SK-N-SH treated with all-trans-retinoic acid at 6 μM for 48 hours (cell line): ENCODE measurements around the gene NME7.

Experiments
- ARNTL ChIP-seq: fragments of 450-650 bp; formaldehyde crosslinking; IDR thresholded peaks from 2 replicates; pipeline ENCODE4 v1.5.0; 2020; ENCODE audit warnings: low read depth, mild to moderate bottlenecking, moderate library complexity, borderline replicate concordance
- ESRRG ChIP-seq: fragments of 250-450 bp; sonication (Bioruptor Pico); IDR thresholded peaks from 2 replicates; pipeline ENCODE4 v1.6.1; 2021; ENCODE audit warnings: mild to moderate bottlenecking
- GLIS3 ChIP-seq: fragments of 250-450 bp; sonication (Bioruptor Pico); IDR thresholded peaks from 2 replicates; pipeline ENCODE4 v1.5.0; 2020; ENCODE audit warnings: mild to moderate bottlenecking, moderate library complexity
- RARB ChIP-seq: fragments of 250-450 bp; sonication (Bioruptor Pico); IDR thresholded peaks from 2 replicates; pipeline ENCODE4 v1.8.0; 2021; ENCODE audit warnings: mild to moderate bottlenecking, moderate library complexity
- TCF4 ChIP-seq: fragments of 250-450 bp; sonication (Bioruptor Pico); IDR thresholded peaks from 2 replicates; pipeline ENCODE4 v1.8.0; 2021; ENCODE audit warnings: mild to moderate bottlenecking, moderate library complexity, borderline replicate concordance
- TOX ChIP-seq: fragments of 250-450 bp; sonication (Bioruptor Pico); IDR thresholded peaks from 2 replicates; pipeline ENCODE4 v1.8.0; 2021; ENCODE audit warnings: mild to moderate bottlenecking, moderate library complexity, borderline replicate concordance
- ZFP30 ChIP-seq: fragments of 450-650 bp; formaldehyde crosslinking; IDR thresholded peaks from 2 replicates; pipeline ENCODE4 v1.5.0; 2022; ENCODE audit warnings: mild to moderate bottlenecking, moderate library complexity
- ZNF565 ChIP-seq: fragments of 450-650 bp; formaldehyde crosslinking; conservative IDR thresholded peaks from 2 replicates; pipeline ENCODE4 v1.5.0; 2020; ENCODE audit warnings: low read depth, mild to moderate bottlenecking, moderate library complexity
- ZNF8 ChIP-seq: fragments of 450-650 bp; formaldehyde crosslinking; IDR thresholded peaks from 2 replicates; pipeline ENCODE4 v1.5.0; 2020; ENCODE audit warnings: mild to moderate bottlenecking, moderate library complexity
- TF ChIP-seq, protein P1 (sequence below): fragments of 250-450 bp; sonication (Bioruptor Pico); IDR thresholded peaks from 2 replicates; pipeline ENCODE4 v1.5.0; 2020; ENCODE audit warnings: mild to moderate bottlenecking, moderate library complexity
- TF ChIP-seq, protein P2 (sequence below): fragments of 250-450 bp; sonication (Bioruptor Pico); IDR thresholded peaks from 2 replicates; pipeline ENCODE4 v1.5.1; 2020; ENCODE audit warnings: low read depth, mild to moderate bottlenecking, moderate library complexity
- TF ChIP-seq, protein P3 (sequence below): fragments of 250-450 bp; sonication (Bioruptor Pico); IDR thresholded peaks from 2 replicates; pipeline ENCODE4 v1.5.1; 2021; ENCODE audit warnings: mild to moderate bottlenecking, moderate library complexity
- TF ChIP-seq, protein P4 (sequence below): fragments of 250-450 bp; sonication (Bioruptor Pico); IDR thresholded peaks from 2 replicates; pipeline ENCODE4 v1.8.0; 2020; ENCODE audit warnings: mild to moderate bottlenecking, moderate library complexity, borderline replicate concordance
- TF ChIP-seq, protein P5 (sequence below): fragments of 250-450 bp; sonication (Bioruptor Pico); IDR thresholded peaks from 2 replicates; pipeline ENCODE4 v1.8.0; 2021; ENCODE audit warnings: low read depth, mild to moderate bottlenecking, moderate library complexity, borderline replicate concordance

DNA sequence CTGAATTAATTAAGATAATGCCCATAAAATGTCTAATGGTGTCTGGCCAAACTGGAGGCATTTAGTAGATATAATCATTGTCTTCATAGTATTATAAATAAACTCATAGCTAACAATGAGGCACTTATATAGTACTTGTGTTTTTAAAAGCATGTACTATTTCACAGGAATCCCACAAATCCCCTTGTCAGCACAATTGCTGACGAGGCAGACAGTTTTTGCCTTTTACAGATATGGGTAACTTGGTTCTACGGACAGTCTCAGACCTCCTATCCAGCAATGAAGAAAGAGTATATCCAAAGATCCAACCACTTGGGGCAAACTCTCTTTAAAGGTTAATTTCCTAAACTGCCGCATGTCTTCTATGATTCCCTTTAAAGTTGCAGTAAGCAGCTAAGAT is 187.4 kb downstream of the NME7 start:
- TF ChIP-seq ZNF565 (CRISPR knock-in tag) (no peak), GLIS3 (no peak), ZNF8 (CRISPR knock-in tag) (no peak), TCF4 (CRISPR knock-in tag) (no peak), RARB (CRISPR knock-in tag) (no peak), ZFP30 (CRISPR knock-in tag) (no peak), ESRRG (CRISPR knock-in tag) (no peak), ARNTL (CRISPR knock-in tag) (no peak), TOX (CRISPR knock-in tag) (no peak)
- TF ChIP-seq, protein P1, sequence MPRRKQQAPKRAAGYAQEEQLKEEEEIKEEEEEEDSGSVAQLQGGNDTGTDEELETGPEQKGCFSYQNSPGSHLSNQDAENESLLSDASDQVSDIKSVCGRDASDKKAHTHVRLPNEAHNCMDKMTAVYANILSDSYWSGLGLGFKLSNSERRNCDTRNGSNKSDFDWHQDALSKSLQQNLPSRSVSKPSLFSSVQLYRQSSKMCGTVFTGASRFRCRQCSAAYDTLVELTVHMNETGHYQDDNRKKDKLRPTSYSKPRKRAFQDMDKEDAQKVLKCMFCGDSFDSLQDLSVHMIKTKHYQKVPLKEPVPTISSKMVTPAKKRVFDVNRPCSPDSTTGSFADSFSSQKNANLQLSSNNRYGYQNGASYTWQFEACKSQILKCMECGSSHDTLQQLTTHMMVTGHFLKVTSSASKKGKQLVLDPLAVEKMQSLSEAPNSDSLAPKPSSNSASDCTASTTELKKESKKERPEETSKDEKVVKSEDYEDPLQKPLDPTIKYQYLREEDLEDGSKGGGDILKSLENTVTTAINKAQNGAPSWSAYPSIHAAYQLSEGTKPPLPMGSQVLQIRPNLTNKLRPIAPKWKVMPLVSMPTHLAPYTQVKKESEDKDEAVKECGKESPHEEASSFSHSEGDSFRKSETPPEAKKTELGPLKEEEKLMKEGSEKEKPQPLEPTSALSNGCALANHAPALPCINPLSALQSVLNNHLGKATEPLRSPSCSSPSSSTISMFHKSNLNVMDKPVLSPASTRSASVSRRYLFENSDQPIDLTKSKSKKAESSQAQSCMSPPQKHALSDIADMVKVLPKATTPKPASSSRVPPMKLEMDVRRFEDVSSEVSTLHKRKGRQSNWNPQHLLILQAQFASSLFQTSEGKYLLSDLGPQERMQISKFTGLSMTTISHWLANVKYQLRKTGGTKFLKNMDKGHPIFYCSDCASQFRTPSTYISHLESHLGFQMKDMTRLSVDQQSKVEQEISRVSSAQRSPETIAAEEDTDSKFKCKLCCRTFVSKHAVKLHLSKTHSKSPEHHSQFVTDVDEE, result no peak
- TF ChIP-seq, protein P2, sequence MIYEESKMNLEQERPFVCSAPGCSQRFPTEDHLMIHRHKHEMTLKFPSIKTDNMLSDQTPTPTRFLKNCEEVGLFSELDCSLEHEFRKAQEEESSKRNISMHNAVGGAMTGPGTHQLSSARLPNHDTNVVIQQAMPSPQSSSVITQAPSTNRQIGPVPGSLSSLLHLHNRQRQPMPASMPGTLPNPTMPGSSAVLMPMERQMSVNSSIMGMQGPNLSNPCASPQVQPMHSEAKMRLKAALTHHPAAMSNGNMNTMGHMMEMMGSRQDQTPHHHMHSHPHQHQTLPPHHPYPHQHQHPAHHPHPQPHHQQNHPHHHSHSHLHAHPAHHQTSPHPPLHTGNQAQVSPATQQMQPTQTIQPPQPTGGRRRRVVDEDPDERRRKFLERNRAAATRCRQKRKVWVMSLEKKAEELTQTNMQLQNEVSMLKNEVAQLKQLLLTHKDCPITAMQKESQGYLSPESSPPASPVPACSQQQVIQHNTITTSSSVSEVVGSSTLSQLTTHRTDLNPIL, result no peak
- TF ChIP-seq, protein P3, sequence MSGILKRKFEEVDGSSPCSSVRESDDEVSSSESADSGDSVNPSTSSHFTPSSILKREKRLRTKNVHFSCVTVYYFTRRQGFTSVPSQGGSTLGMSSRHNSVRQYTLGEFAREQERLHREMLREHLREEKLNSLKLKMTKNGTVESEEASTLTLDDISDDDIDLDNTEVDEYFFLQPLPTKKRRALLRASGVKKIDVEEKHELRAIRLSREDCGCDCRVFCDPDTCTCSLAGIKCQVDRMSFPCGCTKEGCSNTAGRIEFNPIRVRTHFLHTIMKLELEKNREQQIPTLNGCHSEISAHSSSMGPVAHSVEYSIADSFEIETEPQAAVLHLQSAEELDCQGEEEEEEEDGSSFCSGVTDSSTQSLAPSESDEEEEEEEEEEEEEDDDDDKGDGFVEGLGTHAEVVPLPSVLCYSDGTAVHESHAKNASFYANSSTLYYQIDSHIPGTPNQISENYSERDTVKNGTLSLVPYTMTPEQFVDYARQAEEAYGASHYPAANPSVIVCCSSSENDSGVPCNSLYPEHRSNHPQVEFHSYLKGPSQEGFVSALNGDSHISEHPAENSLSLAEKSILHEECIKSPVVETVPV (CRISPR knock-in tag), result no peak
- TF ChIP-seq, protein P4, sequence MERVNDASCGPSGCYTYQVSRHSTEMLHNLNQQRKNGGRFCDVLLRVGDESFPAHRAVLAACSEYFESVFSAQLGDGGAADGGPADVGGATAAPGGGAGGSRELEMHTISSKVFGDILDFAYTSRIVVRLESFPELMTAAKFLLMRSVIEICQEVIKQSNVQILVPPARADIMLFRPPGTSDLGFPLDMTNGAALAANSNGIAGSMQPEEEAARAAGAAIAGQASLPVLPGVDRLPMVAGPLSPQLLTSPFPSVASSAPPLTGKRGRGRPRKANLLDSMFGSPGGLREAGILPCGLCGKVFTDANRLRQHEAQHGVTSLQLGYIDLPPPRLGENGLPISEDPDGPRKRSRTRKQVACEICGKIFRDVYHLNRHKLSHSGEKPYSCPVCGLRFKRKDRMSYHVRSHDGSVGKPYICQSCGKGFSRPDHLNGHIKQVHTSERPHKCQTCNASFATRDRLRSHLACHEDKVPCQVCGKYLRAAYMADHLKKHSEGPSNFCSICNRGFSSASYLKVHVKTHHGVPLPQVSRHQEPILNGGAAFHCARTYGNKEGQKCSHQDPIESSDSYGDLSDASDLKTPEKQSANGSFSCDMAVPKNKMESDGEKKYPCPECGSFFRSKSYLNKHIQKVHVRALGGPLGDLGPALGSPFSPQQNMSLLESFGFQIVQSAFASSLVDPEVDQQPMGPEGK (CRISPR knock-in tag), result no peak
- TF ChIP-seq, protein P5, sequence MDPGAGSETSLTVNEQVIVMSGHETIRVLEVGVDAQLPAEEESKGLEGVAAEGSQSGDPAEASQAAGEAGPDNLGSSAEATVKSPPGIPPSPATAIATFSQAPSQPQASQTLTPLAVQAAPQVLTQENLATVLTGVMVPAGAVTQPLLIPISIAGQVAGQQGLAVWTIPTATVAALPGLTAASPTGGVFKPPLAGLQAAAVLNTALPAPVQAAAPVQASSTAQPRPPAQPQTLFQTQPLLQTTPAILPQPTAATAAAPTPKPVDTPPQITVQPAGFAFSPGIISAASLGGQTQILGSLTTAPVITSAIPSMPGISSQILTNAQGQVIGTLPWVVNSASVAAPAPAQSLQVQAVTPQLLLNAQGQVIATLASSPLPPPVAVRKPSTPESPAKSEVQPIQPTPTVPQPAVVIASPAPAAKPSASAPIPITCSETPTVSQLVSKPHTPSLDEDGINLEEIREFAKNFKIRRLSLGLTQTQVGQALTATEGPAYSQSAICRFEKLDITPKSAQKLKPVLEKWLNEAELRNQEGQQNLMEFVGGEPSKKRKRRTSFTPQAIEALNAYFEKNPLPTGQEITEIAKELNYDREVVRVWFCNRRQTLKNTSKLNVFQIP (CRISPR knock-in tag), result no peak
